Stimulated activated CD8-positive, alpha-beta memory T cell treated with anti-CD3 and anti-CD28 coated beads, Interleukin-12 subunit alpha, Interleukin-12 subunit beta, amount 100 ng/mL, for 4 hours (primary cell): ENCODE measurements around the gene B4GALNT3.
"Not testable (repeated sequence)": the region's sequence is repeated elsewhere in the genome, so short reads cannot be mapped to it uniquely, and the experiment has no call there.

ENCODE experiments used
- DNase-seq: peaks from one replicate; pipeline ENCODE4 v3.0.0-alpha.2; 2020; ENCODE audit warnings: low read depth

Gene B4GALNT3

DNA sequence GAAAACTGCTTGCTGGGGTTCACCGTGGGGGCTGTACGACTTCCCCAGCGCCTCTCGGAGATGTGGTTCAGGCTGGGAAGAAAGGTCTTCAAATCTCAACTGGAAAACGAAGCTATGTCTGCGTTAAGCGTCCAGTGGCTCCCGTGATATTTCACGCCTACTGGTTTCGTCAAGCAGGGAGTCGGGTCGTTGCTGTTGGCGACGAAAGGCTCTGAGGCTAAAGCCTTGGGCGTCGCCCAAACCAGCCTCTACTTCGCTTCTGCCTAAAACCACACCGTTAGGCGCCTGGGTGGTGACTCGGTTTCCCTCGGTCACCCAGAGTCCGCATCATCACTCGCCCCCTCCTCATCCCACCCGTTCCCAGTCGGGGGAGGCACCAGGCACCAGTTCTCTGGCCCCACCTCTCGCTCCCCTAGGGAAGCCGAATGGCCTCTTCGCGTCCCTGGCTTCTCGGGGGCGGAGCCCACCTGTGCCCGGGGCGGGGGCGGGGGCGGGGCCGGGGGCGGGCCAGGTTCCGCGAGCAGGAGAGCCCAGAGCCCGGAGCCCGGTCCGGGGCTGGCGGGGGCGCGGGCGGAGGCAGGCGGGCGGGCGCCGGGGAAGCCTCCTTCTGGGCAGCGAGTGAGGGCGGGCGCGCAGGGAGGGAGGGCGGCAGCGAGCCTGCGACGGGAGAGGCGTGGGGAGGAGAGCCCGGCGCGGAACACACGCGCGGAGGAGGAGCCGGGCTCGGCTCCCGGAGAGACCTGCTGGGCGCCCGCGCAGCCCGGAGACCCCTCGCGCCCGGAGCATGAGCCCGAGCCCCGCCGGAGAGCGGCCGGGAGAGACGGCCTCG is at the start of gene B4GALNT3:
Gene B4GALNT3 (plus strand): TSS at position 510 of the 829 bp plus-strand sequence. CDS start 438 bp downstream, outside the sequence.
- DNase-seq, result no peak

DNA sequence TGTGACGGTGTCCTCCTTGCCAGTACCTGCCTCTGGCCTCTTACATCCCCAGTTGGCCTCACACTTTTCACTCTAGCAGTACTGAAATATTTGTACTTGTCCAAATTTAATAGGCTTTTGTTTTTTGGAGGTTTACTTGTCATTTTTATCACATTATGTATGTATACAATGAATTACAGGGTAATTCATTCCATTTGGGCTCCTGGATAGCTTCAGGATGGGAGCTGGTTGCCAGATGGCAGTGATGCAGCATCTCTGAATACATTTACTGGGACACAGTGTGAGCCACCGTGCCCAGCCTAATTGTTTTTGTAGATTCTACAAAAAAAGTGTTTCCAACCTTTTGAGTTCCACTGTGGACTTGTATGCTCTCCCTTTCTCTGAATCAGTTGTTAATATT is 44.9 kb upstream of the B4GALNT3 start:
- DNase-seq, result no peak

DNA sequence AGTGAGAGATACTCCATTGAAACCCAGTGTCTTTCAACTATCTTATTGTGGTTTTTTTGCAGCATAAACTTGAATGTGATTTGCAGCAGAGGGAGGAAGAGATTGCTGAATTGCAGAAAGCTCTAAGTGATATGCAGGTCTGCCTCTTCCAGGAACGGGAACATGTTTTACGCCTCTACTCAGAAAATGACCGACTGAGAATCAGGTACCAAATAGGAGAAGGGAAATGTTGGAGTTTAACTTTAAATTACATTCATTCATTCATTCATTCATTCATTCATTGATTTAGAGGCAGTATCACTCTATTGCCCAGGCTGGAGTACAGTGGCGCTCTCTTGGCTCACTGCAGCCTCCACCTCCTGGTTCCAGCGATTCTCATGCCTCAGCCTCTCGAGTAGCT is 41.3 kb upstream of the B4GALNT3 start:
- DNase-seq, result no peak

GRCh38 chr12:422526-422925 is 37.2 kb upstream of the B4GALNT3 start:
- no peak for DNase-seq

- not testable (repeated sequence) for DNase-seq
Measured at GRCh38 chr12:435737-436136, 24.0 kb upstream of the B4GALNT3 start.

- no peak for DNase-seq
Measured at GRCh38 chr12:442235-442884, 17.4 kb upstream of the B4GALNT3 start.

DNA sequence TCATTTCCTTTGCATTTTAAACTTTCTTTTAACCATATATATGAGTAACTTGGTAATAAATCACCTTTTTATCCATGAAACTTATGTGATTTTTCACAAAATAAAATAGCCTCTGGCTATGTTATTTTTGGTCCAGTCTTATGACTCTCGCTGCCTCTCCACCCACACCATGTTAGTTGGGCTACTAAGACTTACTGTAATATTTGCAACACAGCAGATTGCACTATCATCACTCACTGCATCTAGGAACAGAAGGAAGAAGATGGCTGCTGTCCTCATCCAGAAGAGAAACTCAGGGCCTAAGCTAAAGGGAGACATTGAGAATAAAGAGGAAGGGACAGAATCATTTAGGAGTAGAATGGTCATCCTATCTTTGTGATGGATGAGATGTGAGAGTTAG is 12.6 kb upstream of the B4GALNT3 start:
- DNase-seq, result no peak

- DNase-seq, result no peak
Measured at GRCh38 chr12:449203-449602, 10.5 kb upstream of the B4GALNT3 start.

GRCh38 chr12:450438-450837 is 9.3 kb upstream of the B4GALNT3 start:
- DNase-seq, result no peak

GRCh38 chr12:452667-453210 is 7.0 kb upstream of the B4GALNT3 start:
- DNase-seq, result no peak

DNA sequence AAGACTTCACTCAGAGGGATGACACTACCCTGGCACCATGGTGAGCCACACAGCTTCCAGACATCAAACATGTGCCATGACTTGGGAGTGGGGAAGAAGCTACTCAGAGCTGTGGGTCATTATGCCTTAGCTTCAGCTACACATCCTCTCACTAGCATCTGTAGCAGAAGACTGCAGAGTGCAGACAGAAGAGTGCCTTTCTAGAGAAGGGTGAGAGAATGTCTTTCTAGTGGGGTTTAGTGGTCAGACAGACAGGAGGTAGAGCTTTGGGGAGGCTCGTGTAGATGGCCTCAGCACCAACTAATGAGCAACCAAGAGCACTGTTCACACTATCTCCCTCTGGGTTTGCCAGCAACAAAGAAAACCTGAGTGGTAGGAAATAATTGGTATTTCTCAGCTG is 4.9 kb upstream of the B4GALNT3 start:
- no peak for DNase-seq

DNA sequence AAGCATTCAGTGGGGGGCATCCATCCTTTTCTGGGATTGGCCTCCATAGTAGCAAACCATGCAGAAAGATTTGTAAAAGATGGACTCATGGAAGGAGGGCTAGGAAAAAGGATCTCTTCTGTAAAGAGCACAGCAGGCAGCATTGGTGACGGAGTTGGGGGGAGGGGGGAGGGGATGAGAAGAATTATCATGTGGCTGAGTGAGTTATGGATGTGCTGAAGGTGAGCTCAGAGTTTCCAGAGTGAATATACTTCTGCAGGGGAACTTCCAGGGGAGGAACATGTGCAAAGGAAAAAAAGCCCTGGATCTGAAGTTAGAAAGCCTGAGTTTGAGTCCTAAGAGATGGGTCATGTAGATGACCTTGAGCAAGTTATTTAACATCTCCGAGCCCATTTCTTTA is 3.9 kb upstream of the B4GALNT3 start:
- no peak for DNase-seq

GRCh38 chr12:457676-458075 is 2.1 kb upstream of the B4GALNT3 start:
- no peak for DNase-seq

- DNase-seq, result no peak
Measured at GRCh38 chr12:459050-459429, 699 bp upstream of the B4GALNT3 start.

- DNase-seq, result no peak
Measured at GRCh38 chr12:460261-461230, 807 bp downstream of the B4GALNT3 start.

GRCh38 chr12:461425-461824 is 1.7 kb downstream of the B4GALNT3 start:
- no peak for DNase-seq

DNA sequence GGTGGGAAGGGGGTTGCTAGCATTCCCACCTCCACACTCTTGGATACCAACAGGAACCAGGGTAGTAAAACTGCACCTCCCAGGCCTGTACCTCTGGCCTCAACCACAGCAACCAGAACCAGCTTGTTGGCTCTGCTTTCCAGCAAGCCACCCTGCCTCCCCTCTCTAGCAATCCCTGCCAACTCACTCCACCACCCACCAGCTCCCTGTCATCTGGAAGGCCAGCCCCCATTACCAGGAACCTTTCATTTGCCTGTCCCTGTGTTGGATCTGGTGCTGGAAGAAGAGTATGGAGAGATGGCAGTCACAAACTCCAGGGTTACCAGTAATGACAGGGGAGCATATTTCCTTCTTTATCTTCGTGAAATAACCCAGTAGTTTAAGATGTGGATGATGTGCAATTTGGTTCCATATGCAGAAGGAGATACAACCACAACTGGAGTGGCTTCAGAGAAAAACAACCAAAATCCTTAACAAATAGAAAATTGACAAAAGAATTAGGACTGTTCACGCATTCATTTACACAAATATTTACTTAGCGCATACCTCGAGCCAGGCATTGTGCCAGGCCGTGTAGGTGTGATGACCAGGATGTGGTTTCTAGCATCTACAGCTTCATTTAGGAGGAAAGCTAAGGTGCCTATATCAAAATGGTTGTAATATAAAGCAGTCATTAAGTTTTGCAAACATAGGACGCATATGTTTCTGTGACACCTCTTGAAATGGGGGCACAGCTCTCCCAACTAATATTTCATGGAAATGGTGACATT is 3.4 kb downstream of the B4GALNT3 start:
- DNase-seq, result no peak

DNA sequence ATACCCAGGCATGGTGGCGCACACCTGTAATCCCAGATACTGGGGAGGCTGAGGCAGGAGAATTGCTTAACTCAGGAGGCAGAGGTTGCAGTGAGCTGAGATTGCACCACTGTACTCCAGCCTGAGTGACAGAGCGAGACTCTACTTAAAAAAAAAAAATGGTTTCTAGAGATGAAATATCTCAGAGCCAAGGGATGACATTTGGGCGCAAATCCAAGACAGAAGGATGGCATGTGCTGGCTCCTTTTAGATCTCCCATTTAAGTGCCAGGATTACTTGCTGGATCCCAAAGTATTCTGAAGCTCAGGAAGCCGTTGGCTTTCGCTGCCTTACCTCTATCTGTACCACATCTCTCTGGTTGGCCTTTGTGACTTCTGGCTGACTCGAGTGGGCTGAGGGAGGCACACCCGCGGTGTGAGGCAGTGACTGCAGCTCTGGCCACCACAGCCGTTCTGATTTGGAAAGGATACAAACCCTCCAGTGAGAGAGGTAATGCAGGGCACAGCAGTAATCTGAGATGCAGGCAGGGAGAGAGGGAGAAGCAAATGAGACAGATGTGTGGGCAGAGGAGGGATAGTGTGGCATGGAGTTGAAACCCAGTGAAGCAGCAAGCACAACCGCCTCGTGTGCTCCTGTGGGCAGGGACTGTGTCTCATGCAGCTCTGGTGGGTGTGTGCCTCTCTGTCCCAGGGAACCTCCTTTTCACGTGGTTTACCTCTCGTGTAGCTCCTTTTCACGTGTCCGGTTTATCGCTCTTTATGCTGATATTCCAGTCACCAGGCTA is 4.9 kb downstream of the B4GALNT3 start:
- DNase-seq, result no peak

DNA sequence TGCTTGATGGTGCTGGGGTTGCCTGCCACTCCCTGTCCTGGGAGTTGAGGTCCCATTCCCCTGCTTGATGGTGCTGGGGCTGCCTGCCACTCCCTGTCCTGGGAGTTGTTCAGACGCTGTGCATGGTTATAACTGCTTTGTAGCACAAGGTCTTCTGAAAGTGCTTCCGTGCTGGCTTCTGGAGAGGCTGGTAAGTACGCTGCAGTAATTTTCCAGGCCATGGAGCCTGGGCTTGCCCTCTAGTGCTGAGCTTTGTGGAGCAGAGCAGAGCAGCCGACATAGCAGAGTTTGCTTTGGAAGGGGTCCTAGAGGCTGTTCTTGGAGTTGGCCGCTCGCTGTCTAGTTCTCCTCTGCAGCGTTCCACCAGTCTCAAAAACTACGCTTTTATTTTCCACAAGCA is 6.3 kb downstream of the B4GALNT3 start:
- DNase-seq, result no peak

DNA sequence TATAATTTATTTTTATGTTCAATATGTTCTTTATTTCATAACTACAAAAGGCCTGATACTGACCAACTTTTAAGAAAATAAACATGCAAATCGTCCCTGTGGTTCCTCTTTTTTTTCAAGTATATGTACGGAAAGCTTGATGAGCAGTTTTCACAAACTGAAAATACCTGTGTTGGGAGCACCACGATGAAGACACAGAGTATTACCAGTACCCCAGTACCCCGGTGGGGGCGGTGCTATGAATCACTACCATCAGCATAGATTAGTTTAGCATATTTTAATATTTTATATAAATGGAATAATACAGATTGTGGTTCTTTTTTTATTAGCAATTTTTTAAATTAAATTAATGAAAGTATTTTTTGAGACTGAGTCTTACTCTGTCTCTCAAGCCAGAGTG is 7.0 kb downstream of the B4GALNT3 start:
- no peak for DNase-seq

GRCh38 chr12:467591-467990 is 7.9 kb downstream of the B4GALNT3 start:
- DNase-seq, result no peak
